ENCODE measurements around the gene ZEB1. TPM values are rescaled to one million over a fixed set of nuclear protein-coding genes. Genes with fewer than 3 reads are reported as not detected.
"Not testable (repeated sequence)": the region's sequence is repeated elsewhere in the genome, so short reads cannot be mapped to it uniquely, and the experiment has no call there.

Gene ZEB1
- total and polyA plus RNA-seq, 4 donors, result 36.8 to 214 (median 153) TPM

DNA sequence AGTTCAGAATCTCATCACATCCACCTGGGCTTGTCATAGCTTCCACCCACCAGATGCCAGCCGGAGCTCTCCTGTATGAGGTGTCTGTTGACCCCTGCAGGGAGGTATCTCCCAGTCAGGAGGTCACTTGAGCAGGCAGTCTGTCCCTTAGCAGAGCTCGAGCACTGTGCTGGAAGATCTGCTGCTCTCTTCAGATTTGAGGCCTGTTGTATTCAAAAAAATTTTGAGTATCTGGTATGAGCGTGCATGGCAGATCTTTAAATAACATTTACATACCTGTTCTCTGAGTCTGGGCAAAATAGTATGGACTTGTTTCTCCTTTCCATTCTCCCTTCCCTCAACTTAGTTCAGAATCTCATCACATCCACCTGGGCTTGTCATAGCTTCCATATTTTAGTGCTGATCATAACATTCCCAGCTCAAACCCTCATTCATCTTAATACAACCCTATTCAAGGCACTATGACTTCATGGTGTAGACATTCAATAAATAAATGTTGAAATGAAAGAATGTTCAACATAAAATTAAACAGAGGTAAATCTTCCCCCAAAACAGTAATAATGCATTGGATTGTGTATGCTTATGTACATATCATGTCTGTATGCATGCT lies 249.3 kb downstream of the ZEB1 start:
- H3K4me1 ChIP-seq (ENCODE audit: control insufficient read depth in 1 of 2, insufficient read depth in 2 of 2, low read length in 2 of 2); H3K36me3 ChIP-seq (ENCODE audit: control insufficient read depth in 1 of 2, insufficient read depth in 2 of 2, low read length in 1 of 2); ATAC-seq (ENCODE audit: low FRiP score); H3K27ac ChIP-seq (ENCODE audit: low read depth in 1 of 2, low read length in 2 of 2); H3K4me3 ChIP-seq (ENCODE audit: low read length in 2 of 2); H3K9me3 ChIP-seq (ENCODE audit: control insufficient read depth, low read length); intact Hi-C loops (cut with DNase I); H3K27me3 ChIP-seq (ENCODE audit: control insufficient read depth in 1 of 2, insufficient read depth in 2 of 2, low read length in 1 of 2); DNase-seq: not testable (repeated sequence)
- 87 to 88% methylated on average over 3 of the region's 3 CpGs for WGBS, 2 donors

DNA sequence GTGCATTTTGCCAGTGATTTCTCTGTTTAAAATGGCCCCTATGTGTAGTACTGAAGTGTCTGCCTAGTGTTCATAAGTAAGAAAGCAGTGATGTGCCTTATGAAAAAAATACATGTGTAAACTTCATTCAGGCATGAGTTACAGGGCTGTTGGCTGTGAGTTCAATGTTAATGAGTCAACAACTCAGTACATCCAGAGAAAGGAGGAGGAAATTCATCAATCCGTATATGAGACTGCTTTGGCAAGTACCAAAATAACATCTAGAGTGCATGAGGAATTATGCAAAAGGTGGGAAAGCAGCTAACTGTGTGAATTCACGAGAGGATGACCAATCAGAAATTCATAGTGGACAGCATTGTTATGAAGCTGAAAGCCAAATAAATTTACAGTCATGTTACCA lies 255.6 kb downstream of the ZEB1 start:
- no peak for DNase-seq
- WGBS, 2 donors, result 44 to 46% methylated on average over 2 of the region's 2 CpGs
- no peak for ATAC-seq (ENCODE audit: low FRiP score)
- Histone ChIP-seq H3K36me3 (ENCODE audit: control insufficient read depth in 1 of 2, insufficient read depth in 2 of 2, low read length in 1 of 2) (no peaks in the 10 kb centered on the region), H3K9me3 (ENCODE audit: control insufficient read depth, low read length) (no peaks in the 10 kb centered on the region), H3K27ac (ENCODE audit: low read depth in 1 of 2, low read length in 2 of 2) (no peak overlapping the region), H3K4me1 (ENCODE audit: control insufficient read depth in 1 of 2, insufficient read depth in 2 of 2, low read length in 2 of 2) (no peaks in the 10 kb centered on the region), H3K4me3 (ENCODE audit: low read length in 2 of 2) (no peak overlapping the region), H3K27me3 (ENCODE audit: control insufficient read depth in 1 of 2, insufficient read depth in 2 of 2, low read length in 1 of 2) (no peaks in the 10 kb centered on the region)
- intact Hi-C loops (cut with DNase I), result no loop called here

GRCh38 chr10:31578181-31578852 lies 259.3 kb downstream of the ZEB1 start:
- Histone ChIP-seq H3K36me3 (ENCODE audit: control insufficient read depth in 1 of 2, insufficient read depth in 2 of 2, low read length in 1 of 2) (no peaks in the 10 kb centered on the region), H3K27me3 (ENCODE audit: control insufficient read depth in 1 of 2, insufficient read depth in 2 of 2, low read length in 1 of 2) (no peaks in the 10 kb centered on the region), H3K9me3 (ENCODE audit: control insufficient read depth, low read length) (no peaks in the 10 kb centered on the region), H3K4me1 (ENCODE audit: control insufficient read depth in 1 of 2, insufficient read depth in 2 of 2, low read length in 2 of 2) (no peaks in the 10 kb centered on the region), H3K27ac (ENCODE audit: low read depth in 1 of 2, low read length in 2 of 2) (no peak overlapping the region), H3K4me3 (ENCODE audit: low read length in 2 of 2) (no peak overlapping the region)
- ATAC-seq (ENCODE audit: low FRiP score) (no peak), DNase-seq (no peak)
- intact Hi-C loops (cut with DNase I), result no loop called here
- 96% methylated on average over 3 of the region's 3 CpGs for WGBS, 2 donors

GRCh38 chr10:31578951-31579350 lies 259.9 kb downstream of the ZEB1 start:
- ATAC-seq (ENCODE audit: low FRiP score) (no peak), DNase-seq (no peak)
- no peaks in the 10 kb centered on the region for H3K4me1 ChIP-seq (ENCODE audit: control insufficient read depth in 1 of 2, insufficient read depth in 2 of 2, low read length in 2 of 2)
- H3K36me3 ChIP-seq (ENCODE audit: control insufficient read depth in 1 of 2, insufficient read depth in 2 of 2, low read length in 1 of 2), result no peaks in the 10 kb centered on the region
- no peak overlapping the region for H3K4me3 ChIP-seq (ENCODE audit: low read length in 2 of 2)
- no peaks in the 10 kb centered on the region for H3K27me3 ChIP-seq (ENCODE audit: control insufficient read depth in 1 of 2, insufficient read depth in 2 of 2, low read length in 1 of 2)
- no peaks in the 10 kb centered on the region for H3K9me3 ChIP-seq (ENCODE audit: control insufficient read depth, low read length)
- 93 to 97% methylated on average over 4 of the region's 4 CpGs for WGBS, 2 donors
- intact Hi-C loops (cut with DNase I), result no loop called here
- no peak overlapping the region for H3K27ac ChIP-seq (ENCODE audit: low read depth in 1 of 2, low read length in 2 of 2)
